ENCODE results near the gene TMEM185A. TPM values are rescaled to one million over a fixed set of nuclear protein-coding genes. Genes with fewer than 3 reads are reported as not detected.
"Not testable (repeated sequence)": the region's sequence is repeated elsewhere in the genome, so short reads cannot be mapped to it uniquely, and the experiment has no call there.

Gene TMEM185A
- total RNA-seq, 1 donor from 2014 or later = 17.4 TPM

DNA sequence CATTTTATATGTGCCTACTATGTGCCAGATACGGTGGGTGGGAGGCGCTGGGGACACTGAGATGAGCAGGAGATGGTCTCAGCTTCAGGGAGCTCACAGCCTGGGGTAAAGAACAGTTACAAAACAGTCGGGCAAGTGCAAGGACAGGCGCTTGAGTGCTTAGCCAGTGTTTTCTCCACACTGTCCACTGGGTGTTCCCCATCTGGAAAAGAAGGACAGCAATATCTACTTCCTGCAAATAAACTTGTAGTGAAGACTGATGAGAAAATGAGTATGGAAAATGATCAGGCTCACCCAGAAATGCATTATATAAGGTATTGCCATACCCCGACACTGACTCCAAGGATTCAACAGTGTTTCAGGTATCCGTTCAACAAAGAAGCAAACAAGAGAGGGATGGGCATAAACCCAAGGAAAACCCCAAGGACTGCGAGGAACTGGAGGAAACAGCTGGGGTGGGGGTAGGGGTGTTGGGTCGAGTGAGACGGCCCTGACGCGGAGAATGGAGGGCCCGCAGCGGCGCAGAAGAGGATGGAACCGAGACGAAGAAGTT lies 835 bp downstream of the TMEM185A start:
- Mint-ChIP-seq H3K9me3 (no peaks in the 10 kb centered on the region), H3K27ac (peak overlapping the region; percentile 68), H3K27me3 (no peaks in the 10 kb centered on the region), H3K4me1 (peaks cover 26% of the 10 kb centered on the region), H3K4me3 (peak overlapping the region; percentile 89), H3K36me3 (ENCODE audit: low read depth) (no peaks in the 10 kb centered on the region)
- TF ChIP-seq, protein P1, sequence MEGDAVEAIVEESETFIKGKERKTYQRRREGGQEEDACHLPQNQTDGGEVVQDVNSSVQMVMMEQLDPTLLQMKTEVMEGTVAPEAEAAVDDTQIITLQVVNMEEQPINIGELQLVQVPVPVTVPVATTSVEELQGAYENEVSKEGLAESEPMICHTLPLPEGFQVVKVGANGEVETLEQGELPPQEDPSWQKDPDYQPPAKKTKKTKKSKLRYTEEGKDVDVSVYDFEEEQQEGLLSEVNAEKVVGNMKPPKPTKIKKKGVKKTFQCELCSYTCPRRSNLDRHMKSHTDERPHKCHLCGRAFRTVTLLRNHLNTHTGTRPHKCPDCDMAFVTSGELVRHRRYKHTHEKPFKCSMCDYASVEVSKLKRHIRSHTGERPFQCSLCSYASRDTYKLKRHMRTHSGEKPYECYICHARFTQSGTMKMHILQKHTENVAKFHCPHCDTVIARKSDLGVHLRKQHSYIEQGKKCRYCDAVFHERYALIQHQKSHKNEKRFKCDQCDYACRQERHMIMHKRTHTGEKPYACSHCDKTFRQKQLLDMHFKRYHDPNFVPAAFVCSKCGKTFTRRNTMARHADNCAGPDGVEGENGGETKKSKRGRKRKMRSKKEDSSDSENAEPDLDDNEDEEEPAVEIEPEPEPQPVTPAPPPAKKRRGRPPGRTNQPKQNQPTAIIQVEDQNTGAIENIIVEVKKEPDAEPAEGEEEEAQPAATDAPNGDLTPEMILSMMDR (IDR thresholded peaks at IDR 0.05) = no peak
- CTCF ChIA-PET = no interaction called here
- DNase-seq = no peak
- intact Hi-C loops (cut with micrococcal nuclease) = loop anchor here (2.0 to 10.0 kb wide), 7 partner anchors 18 to 1767 kb away; partner anchors contain the start of genes CD99L2, EOLA2, FMR1 and MTMR1
- ATAC-seq (ENCODE audit: low read depth) = no peak
- POLR2A ChIA-PET = no interaction called here

DNA sequence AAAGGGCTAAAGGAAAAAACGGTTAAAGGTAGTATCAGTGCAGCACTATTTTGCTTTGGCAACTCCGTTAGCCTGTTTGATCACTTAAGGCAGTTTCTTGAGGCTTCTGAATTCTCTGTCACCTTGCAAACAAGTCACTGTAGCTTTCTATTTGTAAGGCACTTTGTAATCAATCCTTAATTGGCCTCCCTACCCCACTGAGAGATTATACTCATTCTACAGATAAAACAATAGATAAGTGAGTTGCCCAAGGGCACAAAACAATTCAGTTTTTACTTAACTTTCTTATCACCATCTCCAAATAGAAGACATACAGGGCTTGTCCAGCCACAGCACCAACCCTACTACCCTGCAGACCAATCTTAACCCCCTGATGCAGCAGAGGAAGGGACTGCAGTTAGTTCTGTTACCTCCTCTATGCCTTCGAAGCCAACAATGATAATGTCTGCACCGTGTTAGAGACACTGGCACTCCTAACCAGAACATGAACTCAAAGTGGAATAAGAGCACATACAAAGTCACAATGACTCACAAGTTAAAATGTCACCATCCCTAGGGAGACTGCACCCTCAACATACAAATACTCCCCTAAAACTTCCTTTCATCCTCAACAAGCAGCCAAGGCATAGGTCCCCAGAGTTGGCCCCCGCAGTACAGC lies 1.7 kb downstream of the TMEM185A start:
- intact Hi-C loops (cut with micrococcal nuclease) = loop anchor here (2.0 to 10.0 kb wide), 7 partner anchors 17 to 1767 kb away; partner anchors contain the start of genes CD99L2, EOLA2, FMR1 and MTMR1
- H3K4me1 Mint-ChIP-seq = peaks cover 26% of the 10 kb centered on the region
- POLR2A ChIA-PET = no interaction called here

DNA sequence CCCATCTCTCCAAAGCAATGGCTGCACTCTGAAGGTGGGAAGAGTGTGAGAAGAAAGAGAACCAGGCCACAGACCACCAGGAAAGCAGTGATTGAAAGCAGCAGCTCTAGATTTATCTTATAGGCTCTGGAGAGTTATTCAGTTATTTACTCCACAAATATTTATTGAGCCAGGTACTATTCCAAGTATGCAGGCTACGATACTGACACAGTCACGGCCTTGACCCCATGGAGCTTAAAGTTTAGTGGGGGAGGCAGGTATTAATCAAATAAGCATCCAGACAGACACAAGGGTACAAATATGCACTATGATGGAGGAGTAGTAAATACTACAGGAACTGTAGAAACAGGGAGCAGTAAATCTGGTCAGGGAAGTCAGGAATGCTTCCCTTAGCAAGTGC lies 2.8 kb downstream of the TMEM185A start:
- DNase-seq = no peak
- Mint-ChIP-seq H3K4me1 (peaks cover 30% of the 10 kb centered on the region), H3K27me3 (no peaks in the 10 kb centered on the region), H3K4me3 (no peak overlapping the region), H3K9me3 (no peaks in the 10 kb centered on the region), H3K27ac (no peak overlapping the region), H3K36me3 (ENCODE audit: low read depth) (no peaks in the 10 kb centered on the region)
- TF ChIP-seq, protein P1 (IDR thresholded peaks at IDR 0.05) = no peak
- ChIA-PET CTCF (no interaction called here), POLR2A (no interaction called here)
- intact Hi-C loops (cut with micrococcal nuclease) = no loop called here
- ATAC-seq (ENCODE audit: low read depth) = no peak

More for the DNA sequence above, 1.7 kb downstream of the TMEM185A start:
- H3K9me3 Mint-ChIP-seq = no peaks in the 10 kb centered on the region
- TF ChIP-seq, protein P1 (IDR thresholded peaks at IDR 0.05) = no peak
- no peaks in the 10 kb centered on the region for H3K36me3 Mint-ChIP-seq (ENCODE audit: low read depth)
- no peak for DNase-seq
- no peak overlapping the region for H3K27ac Mint-ChIP-seq
- H3K4me3 Mint-ChIP-seq = peak overlapping the region; percentile 89
- no peaks in the 10 kb centered on the region for H3K27me3 Mint-ChIP-seq
- no peak for ATAC-seq (ENCODE audit: low read depth)
- CTCF ChIA-PET = no interaction called here

DNA sequence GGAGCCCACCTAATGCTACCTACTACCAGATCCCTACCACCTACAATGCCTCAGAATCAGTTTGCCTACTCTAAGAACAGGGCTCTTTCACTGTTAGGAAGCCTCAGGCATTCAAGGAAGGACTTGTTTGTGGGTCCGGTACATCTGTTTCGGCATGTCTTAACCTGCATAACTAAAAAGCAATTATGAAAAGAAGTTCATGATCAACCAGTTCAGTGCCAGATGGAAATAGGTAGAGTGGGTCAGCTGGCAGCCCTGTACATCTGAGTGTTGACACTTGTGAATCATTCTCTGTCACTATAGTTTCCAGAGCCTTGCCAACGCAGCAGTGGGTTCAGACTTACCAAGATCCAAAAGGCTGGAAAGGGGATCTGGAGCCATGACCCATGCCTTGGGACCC lies 3.3 kb downstream of the TMEM185A start:
- DNase-seq (no peak), ATAC-seq (ENCODE audit: low read depth) (no peak)
- Mint-ChIP-seq H3K36me3 (ENCODE audit: low read depth) (no peaks in the 10 kb centered on the region), H3K4me3 (no peak overlapping the region), H3K9me3 (no peaks in the 10 kb centered on the region), H3K27me3 (no peaks in the 10 kb centered on the region), H3K4me1 (peaks cover 30% of the 10 kb centered on the region), H3K27ac (no peak overlapping the region)
- TF ChIP-seq, protein P1 (IDR thresholded peaks at IDR 0.05) = no peak
- intact Hi-C loops (cut with micrococcal nuclease) = no loop called here
- ChIA-PET CTCF (no interaction called here), POLR2A (no interaction called here)

DNA sequence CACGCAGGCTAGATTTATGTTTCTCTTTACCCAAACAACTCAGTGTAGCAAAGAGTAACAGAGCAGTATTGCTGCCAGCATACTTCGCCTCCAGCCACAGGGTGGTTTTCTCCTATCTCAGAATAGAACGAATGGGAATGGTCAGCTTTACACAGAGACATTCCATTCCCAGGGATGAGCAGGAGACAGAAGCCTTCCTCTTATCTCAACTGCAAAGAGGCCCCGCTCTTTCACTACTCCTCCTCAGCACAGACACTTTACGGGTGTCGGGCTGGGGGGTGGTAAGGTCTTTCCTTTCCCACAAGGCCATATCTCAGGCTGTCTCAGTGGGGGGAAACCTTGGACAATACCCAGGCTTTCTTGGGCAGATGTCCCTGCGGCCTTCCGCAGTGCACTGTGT lies 4.8 kb downstream of the TMEM185A start:
- H3K9me3 Mint-ChIP-seq; DNase-seq; H3K27me3 Mint-ChIP-seq; intact Hi-C loops (cut with micrococcal nuclease); POLR2A ChIA-PET; CTCF ChIA-PET; ATAC-seq (ENCODE audit: low read depth); H3K27ac Mint-ChIP-seq; H3K4me3 Mint-ChIP-seq; H3K36me3 Mint-ChIP-seq (ENCODE audit: low read depth): not testable (repeated sequence)
- peaks cover 28% of the 10 kb centered on the region for H3K4me1 Mint-ChIP-seq

DNA sequence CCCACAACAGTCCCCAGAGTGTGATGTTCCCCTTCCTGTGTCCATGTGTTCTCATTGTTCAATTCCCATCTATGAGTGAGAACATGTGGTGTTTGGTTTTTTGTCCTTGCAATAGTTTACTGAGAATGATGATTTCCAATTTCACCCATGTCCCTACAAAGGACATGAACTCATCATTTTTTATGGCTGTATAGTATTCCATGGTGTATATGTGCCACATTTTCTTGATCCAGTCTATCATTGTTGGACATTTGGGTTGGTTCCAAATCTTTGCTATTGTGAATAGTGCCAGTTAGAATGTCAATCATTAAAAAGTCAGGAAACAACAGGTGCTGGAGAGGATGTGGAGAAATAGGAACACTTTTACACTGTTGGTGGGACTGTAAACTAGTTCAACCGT lies 11.9 kb downstream of the TMEM185A start:
- intact Hi-C loops (cut with micrococcal nuclease); H3K27me3 Mint-ChIP-seq; H3K4me1 Mint-ChIP-seq; H3K4me3 Mint-ChIP-seq; POLR2A ChIA-PET; ATAC-seq (ENCODE audit: low read depth); H3K9me3 Mint-ChIP-seq; CTCF ChIA-PET; H3K36me3 Mint-ChIP-seq (ENCODE audit: low read depth); H3K27ac Mint-ChIP-seq; DNase-seq: not testable (repeated sequence)
